Thoracic aorta (tissue), 2 donors: ENCODE measurements around the gene NCR2. TPM values are rescaled to one million over a fixed set of nuclear protein-coding genes. Genes with fewer than 3 reads are reported as not detected.

Experiments
- ATAC-seq: fragments of 150-250 bp; one replicate; pipeline ENCODE4 v1.8.0; 2017; ENCODE audit warnings: low read depth; ENCODE audit not compliant: insufficient number of reproducible peaks, low FRiP score
- DNase-seq: peaks from one replicate; pipeline ENCODE4 v3.0.0-alpha.2; 2020; ENCODE audit warnings: low spot score
- H3K27ac ChIP-seq, 2 donors: fragments of 200-600 bp; sonication (generic); 1 replicate in 1 of 2; 2 replicates in 1 of 2; pipeline ENCODE4 v1.5.1; 2016; ENCODE audit warnings: mild to moderate bottlenecking in 2 of 2, moderate library complexity in 2 of 2
- H3K27me3 ChIP-seq: fragments of 200-600 bp; sonication (generic); replicated peaks from 2 replicates; pipeline ENCODE4 v1.6.0; 2016; ENCODE audit warnings: mild to moderate bottlenecking; ENCODE audit not compliant: insufficient read depth
- H3K36me3 ChIP-seq: fragments of 200-600 bp; sonication (generic); one replicate; pipeline ENCODE4 v1.5.1; 2016
- H3K4me1 ChIP-seq, 2 donors: fragments of 200-600 bp; sonication (generic); 1 replicate in 1 of 2; 2 replicates in 1 of 2; pipeline versions ENCODE4 v1.5.1 to v1.6.0; 2016; ENCODE audit warnings: low read depth in 2 of 2, mild to moderate bottlenecking in 1 of 2; ENCODE audit not compliant: control insufficient read depth in 1 of 2
- H3K4me3 ChIP-seq: fragments of 200-600 bp; sonication (generic); 2 replicates; pipeline ENCODE4 v1.5.1; 2016; ENCODE audit warnings: mild to moderate bottlenecking
- H3K9me3 ChIP-seq: fragments of 200-600 bp; sonication (generic); 2 replicates; pipeline ENCODE4 v1.5.1; 2016
- total RNA-seq, 2 donors: library from RNA; depleted of rRNA; stranded (reverse); fragments of >200 nt; gene quantifications; one replicate each; pipeline versions ENCODE4 v1.1.0 to v1.2.3, GENCODE V29; 2016
- TF ChIP-seq, protein P1 (sequence below): fragments of 200-600 bp; sonication (generic); IDR thresholded peaks from one replicate; pipeline ENCODE4 v1.5.1; 2019; ENCODE audit warnings: antibody characterized with exemption

Gene NCR2
- total RNA-seq, 2 donors from 2014 or later, result not detected

DNA sequence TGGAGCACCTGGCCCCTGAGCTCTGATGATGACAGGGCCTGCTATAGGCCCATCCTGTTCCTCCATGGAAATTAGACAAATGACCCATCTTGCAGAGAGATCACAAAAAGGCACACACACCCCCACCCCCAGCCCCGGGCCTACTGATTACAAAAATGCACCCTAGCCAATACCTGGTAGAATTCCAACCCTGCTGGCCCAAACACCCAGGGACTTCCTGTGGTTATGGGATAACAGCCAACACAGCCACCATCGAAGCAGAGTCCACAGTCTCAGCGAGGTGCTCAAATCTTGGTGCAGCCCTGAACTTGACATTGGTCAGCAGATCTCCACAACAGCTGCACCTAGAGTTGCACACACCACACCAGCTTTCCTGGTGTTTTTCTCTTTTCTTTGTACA lies 17.0 kb downstream of the NCR2 start:
- DNase-seq (no peak), ATAC-seq (no peak)
- TF ChIP-seq, protein P1, sequence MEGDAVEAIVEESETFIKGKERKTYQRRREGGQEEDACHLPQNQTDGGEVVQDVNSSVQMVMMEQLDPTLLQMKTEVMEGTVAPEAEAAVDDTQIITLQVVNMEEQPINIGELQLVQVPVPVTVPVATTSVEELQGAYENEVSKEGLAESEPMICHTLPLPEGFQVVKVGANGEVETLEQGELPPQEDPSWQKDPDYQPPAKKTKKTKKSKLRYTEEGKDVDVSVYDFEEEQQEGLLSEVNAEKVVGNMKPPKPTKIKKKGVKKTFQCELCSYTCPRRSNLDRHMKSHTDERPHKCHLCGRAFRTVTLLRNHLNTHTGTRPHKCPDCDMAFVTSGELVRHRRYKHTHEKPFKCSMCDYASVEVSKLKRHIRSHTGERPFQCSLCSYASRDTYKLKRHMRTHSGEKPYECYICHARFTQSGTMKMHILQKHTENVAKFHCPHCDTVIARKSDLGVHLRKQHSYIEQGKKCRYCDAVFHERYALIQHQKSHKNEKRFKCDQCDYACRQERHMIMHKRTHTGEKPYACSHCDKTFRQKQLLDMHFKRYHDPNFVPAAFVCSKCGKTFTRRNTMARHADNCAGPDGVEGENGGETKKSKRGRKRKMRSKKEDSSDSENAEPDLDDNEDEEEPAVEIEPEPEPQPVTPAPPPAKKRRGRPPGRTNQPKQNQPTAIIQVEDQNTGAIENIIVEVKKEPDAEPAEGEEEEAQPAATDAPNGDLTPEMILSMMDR, result no peak
- Histone ChIP-seq H3K4me1 (no peaks in the 10 kb centered on the region), H3K9me3 (peaks cover 4% of the 10 kb centered on the region), H3K4me3 (no peak overlapping the region), H3K36me3 (no peaks in the 10 kb centered on the region), H3K27me3 (no peaks in the 10 kb centered on the region), H3K27ac (no peak overlapping the region)

DNA sequence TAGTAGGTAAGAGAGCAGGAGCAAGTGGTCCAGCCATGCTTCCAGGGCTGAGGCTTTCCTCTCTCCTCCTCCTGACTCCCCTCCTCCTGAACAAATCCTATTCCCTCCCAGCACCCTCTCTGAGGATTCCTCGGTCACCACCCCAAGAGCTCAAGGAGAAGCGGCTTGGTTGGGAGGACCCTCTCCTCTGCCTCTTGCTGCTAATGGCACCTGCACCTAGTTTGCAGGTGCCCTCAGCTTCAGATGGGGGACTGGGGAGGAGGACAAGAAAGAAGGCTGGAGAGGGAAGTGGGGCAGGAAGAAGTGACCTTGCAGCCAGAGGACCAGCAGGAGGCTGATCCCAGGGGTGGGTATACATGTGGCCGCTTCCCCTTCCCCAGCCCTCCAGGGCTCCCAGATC lies 17.5 kb downstream of the NCR2 start:
- ATAC-seq (no peak), DNase-seq (no peak)
- H3K27me3 ChIP-seq, result no peaks in the 10 kb centered on the region

DNA sequence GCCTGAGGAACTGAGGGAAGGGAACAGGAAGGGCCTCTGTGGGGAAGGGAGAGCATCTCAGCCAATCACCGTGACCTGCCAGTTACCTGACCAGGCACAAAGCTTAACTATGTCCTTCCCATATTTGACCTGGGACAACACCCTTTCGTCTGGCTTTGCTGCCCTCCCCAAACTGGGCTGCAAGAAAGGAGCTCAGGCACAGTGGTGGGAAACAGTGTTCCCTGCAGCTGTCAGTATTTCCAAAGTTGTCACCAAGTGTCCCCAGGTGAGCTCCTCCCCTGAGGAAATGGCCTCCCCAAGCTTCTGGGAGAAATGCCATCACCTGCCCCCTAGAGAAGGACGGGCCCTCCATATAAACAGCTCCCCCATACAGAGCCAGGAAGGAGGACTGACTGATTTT lies 17.9 kb downstream of the NCR2 start:
- TF ChIP-seq, protein P1, result no peak
- Histone ChIP-seq H3K9me3 (peaks cover 3% of the 10 kb centered on the region), H3K4me1 (no peaks in the 10 kb centered on the region), H3K4me3 (no peak overlapping the region), H3K27ac (no peak overlapping the region), H3K36me3 (no peaks in the 10 kb centered on the region), H3K27me3 (no peaks in the 10 kb centered on the region)
- ATAC-seq (no peak), DNase-seq (no peak)

More for the DNA sequence above, 17.5 kb downstream of the NCR2 start:
- Histone ChIP-seq H3K9me3 (peaks cover 4% of the 10 kb centered on the region), H3K27ac (no peak overlapping the region), H3K36me3 (no peaks in the 10 kb centered on the region), H3K4me3 (no peak overlapping the region), H3K4me1 (no peaks in the 10 kb centered on the region)
- TF ChIP-seq, protein P1, result no peak

DNA sequence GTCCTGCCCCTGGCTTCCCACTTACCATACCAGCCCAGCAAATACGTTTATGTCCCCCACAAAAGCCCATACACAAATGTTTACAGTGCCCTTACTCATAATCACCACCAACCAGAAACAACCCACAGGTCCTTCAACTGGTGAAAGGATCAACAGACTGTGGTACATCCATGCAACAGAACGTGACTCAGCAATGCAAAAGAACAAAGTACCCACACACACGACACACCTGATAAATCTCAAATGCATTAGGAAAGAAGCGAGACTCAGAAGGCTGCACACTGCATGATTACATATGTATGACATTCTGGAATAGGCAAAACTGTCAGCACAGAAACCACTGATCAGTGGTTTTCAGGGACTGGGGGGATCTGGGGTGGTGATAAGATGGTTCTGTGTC lies 20.5 kb downstream of the NCR2 start:
- no peaks in the 10 kb centered on the region for H3K4me1 ChIP-seq
- no peak for DNase-seq
- no peaks in the 10 kb centered on the region for H3K36me3 ChIP-seq
- ATAC-seq, result no peak
- no peak overlapping the region for H3K4me3 ChIP-seq
- no peaks in the 10 kb centered on the region for H3K27me3 ChIP-seq
- peaks cover 7% of the 10 kb centered on the region for H3K9me3 ChIP-seq
- H3K27ac ChIP-seq, result no peak overlapping the region
- TF ChIP-seq, protein P1, result no peak

DNA sequence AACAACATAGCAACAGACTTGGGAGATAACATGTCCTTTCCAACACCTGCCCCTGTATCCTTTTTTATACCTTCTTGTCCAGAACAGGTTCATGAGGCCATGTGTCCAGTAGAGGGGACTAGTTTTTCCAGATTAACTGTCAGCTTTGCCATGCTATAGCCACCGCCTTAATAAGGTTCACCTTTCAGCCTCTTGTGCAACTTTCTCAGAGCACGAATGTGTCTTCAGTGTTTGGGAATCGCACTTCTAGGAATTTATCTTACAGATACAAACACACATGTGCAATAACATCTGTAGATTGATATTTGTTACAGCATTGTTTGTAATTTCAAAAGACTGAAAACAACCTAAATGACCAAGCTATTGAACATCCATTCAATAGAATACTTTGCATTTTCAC lies 21.4 kb downstream of the NCR2 start:
- DNase-seq (no peak), ATAC-seq (no peak)
- TF ChIP-seq, protein P1, result no peak
- Histone ChIP-seq H3K36me3 (no peaks in the 10 kb centered on the region), H3K27ac (no peak overlapping the region), H3K27me3 (no peaks in the 10 kb centered on the region), H3K4me3 (no peak overlapping the region), H3K9me3 (peaks cover 16% of the 10 kb centered on the region), H3K4me1 (no peaks in the 10 kb centered on the region)
